HUES48 (cell line): ENCODE results near the gene COQ8B.
A peak's percentile ranks its signal among the peaks of the same experiment; 100 is the strongest.

Experiments used
- H3K27ac ChIP-seq: one replicate; pipeline ENCODE4 v1.7.0; 2013; ENCODE audit warnings: low read depth, low read length, inconsistent platforms
- H3K27me3 ChIP-seq: 2 replicates; pipeline ENCODE4 v1.6.1; 2013; ENCODE audit warnings: mild to moderate bottlenecking, low read length; ENCODE audit not compliant: control insufficient read depth, insufficient read depth
- H3K36me3 ChIP-seq: 2 replicates; pipeline ENCODE4 v1.6.1; 2013; ENCODE audit warnings: low read length; ENCODE audit not compliant: control insufficient read depth, insufficient read depth
- H3K4me1 ChIP-seq: 2 replicates; pipeline ENCODE4 v1.6.1; 2013; ENCODE audit warnings: mild to moderate bottlenecking, low read length; ENCODE audit not compliant: control insufficient read depth, insufficient read depth
- H3K4me3 ChIP-seq: 2 replicates; pipeline ENCODE4 v1.5.1; 2013; ENCODE audit warnings: mild to moderate bottlenecking, low read depth, low read length
- H3K9ac ChIP-seq: 2 replicates; pipeline ENCODE4 v1.6.1; 2013; ENCODE audit warnings: mild to moderate bottlenecking, low read depth, low read length, moderate library complexity
- H3K9me3 ChIP-seq: 2 replicates; pipeline ENCODE4 v1.6.1; 2013; ENCODE audit warnings: low read length; ENCODE audit not compliant: control insufficient read depth, insufficient read depth

Gene COQ8B

DNA sequence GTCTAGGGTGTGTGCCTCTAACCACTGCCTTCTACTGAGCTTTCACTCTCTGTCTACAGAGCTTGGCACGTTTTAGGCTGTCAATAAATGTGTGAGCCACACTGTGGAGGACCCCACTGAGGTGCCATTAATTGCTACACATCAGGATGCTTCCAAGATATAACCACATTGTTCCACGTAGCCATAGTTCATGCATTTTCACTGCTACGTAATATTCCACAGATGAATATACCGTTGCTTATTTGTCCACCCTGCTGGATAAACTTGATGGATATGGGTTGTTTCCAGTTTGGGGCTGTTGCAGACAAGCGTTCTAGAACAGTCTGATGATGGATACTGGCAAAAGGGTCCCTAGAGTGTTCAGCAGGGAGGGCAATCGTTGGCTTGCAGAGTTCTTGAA, 14.9 kb downstream of the COQ8B start:
- Histone ChIP-seq H3K27me3 (no peaks in the 10 kb centered on the region), H3K27ac (no peak overlapping the region), H3K9ac (no peak overlapping the region), H3K4me3 (no peak overlapping the region), H3K36me3 (peaks cover 58% of the 10 kb centered on the region), H3K9me3 (no peaks in the 10 kb centered on the region), H3K4me1 (no peaks in the 10 kb centered on the region; the same call in 1 of the 2 replicates)

DNA sequence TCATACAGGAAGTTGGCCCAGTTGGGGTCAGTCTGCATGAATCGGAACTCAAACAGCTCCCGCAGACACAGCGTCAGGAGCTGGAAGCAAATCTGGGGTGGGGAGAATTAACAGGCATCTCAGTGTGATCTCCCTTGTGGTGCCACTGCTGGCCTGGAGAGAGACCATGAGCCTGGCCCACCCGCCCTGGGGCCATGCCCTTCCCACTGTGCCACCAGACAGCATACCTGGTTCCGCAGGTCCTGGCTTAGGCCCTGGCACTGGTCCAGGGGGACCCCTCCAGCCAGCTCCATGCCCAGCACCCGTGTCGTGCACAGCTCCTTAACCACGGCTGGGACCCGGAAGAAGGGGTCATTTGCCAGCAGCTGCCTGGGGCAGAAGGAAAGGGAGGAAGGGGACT, 16.6 kb downstream of the COQ8B start:
- H3K36me3 ChIP-seq: peaks cover 61% of the 10 kb centered on the region
- no peak overlapping the region for H3K4me3 ChIP-seq
- no peaks in the 10 kb centered on the region; the same call in 1 of the 2 replicates for H3K4me1 ChIP-seq
- no peak overlapping the region for H3K27ac ChIP-seq
- H3K9ac ChIP-seq: no peak overlapping the region
- H3K9me3 ChIP-seq: no peaks in the 10 kb centered on the region
- H3K27me3 ChIP-seq: no peaks in the 10 kb centered on the region

DNA sequence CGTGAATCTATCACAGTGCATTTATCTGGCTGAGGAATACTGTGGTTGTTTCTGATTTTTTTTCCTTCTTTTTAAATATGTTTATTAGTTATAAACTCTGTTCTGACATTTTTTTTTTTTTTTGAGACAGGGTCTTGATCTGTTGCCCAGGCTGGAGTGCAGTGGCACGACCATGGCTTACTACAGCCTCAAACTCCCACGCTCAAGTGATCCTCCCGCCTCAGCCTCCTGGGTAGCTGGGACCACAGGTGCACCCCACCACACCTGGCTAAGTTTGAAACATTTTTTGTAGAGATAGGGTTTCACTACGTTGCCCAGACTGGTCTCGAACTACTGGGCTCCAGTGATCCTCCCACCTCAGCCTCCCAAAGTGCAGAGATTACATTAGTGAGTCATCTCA, 19.7 kb downstream of the COQ8B start:
- Histone ChIP-seq H3K27ac (no peak overlapping the region), H3K9me3 (no peaks in the 10 kb centered on the region), H3K4me3 (no peak overlapping the region), H3K9ac (no peak overlapping the region), H3K27me3 (no peaks in the 10 kb centered on the region), H3K36me3 (peaks cover 60% of the 10 kb centered on the region), H3K4me1 (peaks cover 3% of the 10 kb centered on the region; the same call in 1 of the 2 replicates)

DNA sequence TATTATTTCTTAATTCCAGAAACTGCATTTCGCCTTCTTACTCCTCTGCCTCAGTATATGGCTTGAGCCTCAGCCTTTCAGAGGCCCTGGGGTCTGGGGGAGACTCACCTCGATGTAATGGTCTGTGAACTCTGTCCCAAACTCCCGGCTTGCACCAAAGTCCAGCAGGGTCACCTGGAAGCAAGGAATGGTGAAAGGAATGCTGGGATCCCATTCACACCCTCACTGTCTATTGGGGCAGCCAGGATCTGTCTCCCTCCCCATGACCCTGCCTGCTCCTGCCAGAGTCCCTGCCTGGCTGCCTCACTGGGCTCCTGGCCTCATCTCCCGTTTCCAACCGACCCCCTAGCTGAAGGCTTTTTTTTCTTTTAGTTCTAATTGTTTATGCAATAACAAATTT, 20.8 kb downstream of the COQ8B start:
- H3K27me3 ChIP-seq: no peaks in the 10 kb centered on the region
- no peak overlapping the region for H3K4me3 ChIP-seq
- peaks cover 49% of the 10 kb centered on the region for H3K36me3 ChIP-seq
- no peak overlapping the region for H3K9ac ChIP-seq
- H3K9me3 ChIP-seq: no peaks in the 10 kb centered on the region
- peaks cover 9% of the 10 kb centered on the region; the same call in 1 of the 2 replicates for H3K4me1 ChIP-seq
- H3K27ac ChIP-seq: no peak overlapping the region

DNA sequence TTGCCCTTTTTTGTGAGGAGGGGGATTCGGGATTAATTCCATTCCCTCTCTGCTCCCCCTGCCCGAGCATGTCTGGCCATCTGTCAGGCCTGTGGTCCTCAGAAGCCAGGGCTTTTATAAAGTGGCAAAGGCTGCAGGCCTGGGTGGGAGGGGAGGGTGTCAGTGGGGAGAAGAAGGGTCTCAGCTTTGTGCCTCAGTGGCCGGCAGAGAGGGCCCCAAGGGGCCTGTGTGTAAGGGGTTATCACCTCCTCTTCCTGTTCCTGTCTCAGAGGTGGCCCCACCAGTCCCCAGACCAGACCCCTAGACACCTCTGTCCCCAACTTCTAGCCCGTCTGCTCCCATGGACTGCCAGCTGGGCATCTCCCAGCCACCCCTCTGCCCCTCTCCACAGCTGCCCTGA, 22.8 kb downstream of the COQ8B start:
- Histone ChIP-seq H3K9ac (no peak overlapping the region), H3K27ac (no peak overlapping the region), H3K4me1 (peaks cover 13% of the 10 kb centered on the region), H3K9me3 (no peaks in the 10 kb centered on the region), H3K36me3 (peaks cover 36% of the 10 kb centered on the region), H3K27me3 (no peaks in the 10 kb centered on the region), H3K4me3 (no peak overlapping the region)

DNA sequence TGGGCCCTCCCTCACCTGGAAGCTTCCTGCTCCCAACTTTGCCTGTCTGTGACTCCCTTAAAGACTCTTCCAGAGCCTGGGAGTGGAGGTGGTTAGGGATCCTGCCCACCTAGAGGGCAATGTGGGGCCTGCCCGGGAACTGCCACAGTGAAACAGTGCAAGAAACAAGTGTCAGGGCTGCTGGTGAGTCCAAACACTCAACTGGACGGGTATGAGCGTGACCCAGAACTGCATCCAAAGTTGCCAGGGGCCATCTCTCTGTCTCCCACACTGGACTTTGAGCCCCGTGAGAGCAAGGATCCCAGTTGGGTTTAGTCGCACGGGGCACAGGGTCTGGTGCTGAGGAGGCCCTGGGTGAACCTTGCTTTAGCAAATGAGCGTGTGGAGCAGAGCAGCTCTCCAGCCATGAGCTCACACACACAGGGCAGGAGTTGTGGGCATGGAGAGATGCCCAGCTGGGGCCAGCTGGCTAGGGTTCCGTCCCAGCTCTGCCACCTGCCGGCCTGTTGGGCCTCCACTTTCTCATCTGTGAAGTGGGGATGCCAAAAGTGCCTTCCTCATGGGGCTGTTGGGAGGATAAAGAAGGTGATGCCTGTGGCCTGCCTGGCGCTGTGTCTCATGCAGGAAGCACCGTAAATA, 23.4 kb downstream of the COQ8B start:
- H3K27ac ChIP-seq: no peak overlapping the region
- H3K27me3 ChIP-seq: no peaks in the 10 kb centered on the region
- no peak overlapping the region for H3K4me3 ChIP-seq
- no peak overlapping the region for H3K9ac ChIP-seq
- peaks cover 36% of the 10 kb centered on the region for H3K36me3 ChIP-seq
- H3K9me3 ChIP-seq: no peaks in the 10 kb centered on the region
- peaks cover 15% of the 10 kb centered on the region for H3K4me1 ChIP-seq

DNA sequence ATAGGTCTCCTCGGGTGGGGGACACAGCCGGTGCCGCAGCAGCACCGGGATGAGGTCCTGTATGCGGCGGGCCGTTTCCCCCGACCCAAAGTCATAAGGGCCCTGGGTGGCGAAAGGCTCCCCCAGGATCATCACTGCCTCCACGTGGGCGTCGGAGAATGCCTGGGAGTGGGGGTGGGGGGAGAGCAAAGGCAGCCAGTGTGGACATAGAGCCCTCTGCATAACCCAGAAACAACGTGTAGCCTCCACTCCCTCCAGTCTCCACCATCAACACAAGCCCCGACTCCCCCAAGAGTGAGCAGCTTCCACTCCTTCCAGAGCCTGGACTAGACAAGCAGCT, 24.5 kb downstream of the COQ8B start:
- Histone ChIP-seq H3K4me1 (peaks cover 15% of the 10 kb centered on the region), H3K27me3 (no peaks in the 10 kb centered on the region), H3K27ac (peak overlapping the region; percentile 95), H3K4me3 (no peak overlapping the region), H3K9me3 (no peaks in the 10 kb centered on the region), H3K9ac (no peak overlapping the region), H3K36me3 (peaks cover 36% of the 10 kb centered on the region)

DNA sequence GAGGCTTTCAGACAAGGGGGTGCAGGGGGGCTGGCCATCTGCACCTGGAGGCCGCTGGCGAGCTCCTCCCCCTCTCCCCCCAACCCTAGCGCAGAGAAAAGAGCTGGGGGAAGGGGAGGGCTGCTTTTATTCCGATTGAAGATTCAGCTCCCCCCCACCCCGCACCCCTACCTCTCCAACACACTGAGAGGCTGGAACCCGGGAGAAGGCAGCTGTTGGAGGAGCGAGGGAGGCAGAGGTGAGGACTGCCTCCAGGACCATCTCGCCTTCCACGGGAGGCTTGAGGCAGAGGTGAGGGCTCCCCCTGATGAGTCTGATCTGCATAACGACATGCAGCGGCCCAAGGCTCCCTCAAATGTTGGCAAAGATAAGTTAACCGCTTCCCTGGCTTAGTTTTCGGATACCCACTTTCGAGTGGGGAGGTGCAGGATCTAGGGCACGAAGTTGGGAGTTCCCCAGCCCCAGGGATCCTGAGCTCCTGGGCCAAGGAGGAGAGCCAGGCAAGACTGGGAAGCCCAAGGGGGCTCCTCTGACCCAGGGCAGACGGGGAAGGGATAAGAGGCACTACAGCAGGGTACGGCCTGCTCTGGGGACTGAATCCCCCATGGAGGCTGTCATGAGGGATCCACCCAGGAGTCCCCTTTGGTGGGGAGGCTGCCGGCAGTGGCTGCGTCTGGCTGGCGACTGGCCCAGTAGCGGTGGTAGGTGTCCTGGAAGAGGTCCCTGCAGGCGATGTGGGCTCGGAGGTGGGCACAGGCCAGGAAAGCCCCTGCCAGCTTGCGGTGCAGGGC, 25.1 kb downstream of the COQ8B start:
- H3K27me3 ChIP-seq: no peaks in the 10 kb centered on the region
- H3K9ac ChIP-seq: peak overlapping the region; percentile 80; the same call in 1 of the 2 replicates
- peaks cover 15% of the 10 kb centered on the region for H3K4me1 ChIP-seq
- H3K9me3 ChIP-seq: no peaks in the 10 kb centered on the region
- H3K36me3 ChIP-seq: peaks cover 36% of the 10 kb centered on the region
- peak overlapping the region; percentile 95 for H3K27ac ChIP-seq
- peak overlapping the region; percentile 67; the same call in 1 of the 2 replicates for H3K4me3 ChIP-seq

DNA sequence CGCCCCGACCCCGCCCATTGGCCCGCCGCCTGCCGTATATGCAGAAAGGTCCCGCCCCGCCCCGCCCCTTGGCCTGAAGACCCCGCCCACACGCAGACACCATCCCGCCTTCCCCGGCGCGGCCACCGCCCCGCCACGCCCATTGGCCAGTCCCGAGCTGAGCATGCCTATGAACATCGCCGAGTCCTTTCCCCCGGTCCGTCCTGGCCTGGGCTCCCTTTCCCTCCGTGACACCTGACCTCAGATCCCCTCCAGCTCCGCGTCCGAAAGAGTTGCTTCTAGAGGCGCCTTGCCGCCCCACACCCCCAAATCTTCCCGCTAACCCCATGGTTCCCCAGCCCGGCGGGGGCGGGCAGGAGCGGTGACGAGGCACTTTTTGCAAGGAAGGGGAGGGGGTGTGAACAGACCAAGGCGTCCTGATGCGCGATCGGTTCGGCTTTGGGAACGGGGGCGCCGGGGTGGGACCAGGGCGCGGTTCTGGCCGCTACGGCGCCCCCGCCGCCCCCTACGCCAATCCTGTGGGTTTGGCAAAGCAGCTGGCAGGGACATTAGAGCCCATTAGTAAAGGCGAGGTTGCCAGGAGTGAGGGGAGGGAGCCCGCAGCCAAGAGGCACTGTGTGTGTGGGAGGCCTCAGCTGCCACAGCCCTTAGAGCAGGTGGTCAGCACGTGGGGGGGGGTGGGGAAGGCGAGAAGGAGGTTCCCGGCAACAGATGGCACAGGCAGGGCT, 25.8 kb downstream of the COQ8B start:
- Histone ChIP-seq H3K27ac (peak overlapping the region; percentile 95), H3K9ac (peak overlapping the region; percentile 80), H3K4me1 (peaks cover 15% of the 10 kb centered on the region), H3K9me3 (no peaks in the 10 kb centered on the region), H3K36me3 (peaks cover 36% of the 10 kb centered on the region), H3K27me3 (no peaks in the 10 kb centered on the region), H3K4me3 (peak overlapping the region; percentile 67)

DNA sequence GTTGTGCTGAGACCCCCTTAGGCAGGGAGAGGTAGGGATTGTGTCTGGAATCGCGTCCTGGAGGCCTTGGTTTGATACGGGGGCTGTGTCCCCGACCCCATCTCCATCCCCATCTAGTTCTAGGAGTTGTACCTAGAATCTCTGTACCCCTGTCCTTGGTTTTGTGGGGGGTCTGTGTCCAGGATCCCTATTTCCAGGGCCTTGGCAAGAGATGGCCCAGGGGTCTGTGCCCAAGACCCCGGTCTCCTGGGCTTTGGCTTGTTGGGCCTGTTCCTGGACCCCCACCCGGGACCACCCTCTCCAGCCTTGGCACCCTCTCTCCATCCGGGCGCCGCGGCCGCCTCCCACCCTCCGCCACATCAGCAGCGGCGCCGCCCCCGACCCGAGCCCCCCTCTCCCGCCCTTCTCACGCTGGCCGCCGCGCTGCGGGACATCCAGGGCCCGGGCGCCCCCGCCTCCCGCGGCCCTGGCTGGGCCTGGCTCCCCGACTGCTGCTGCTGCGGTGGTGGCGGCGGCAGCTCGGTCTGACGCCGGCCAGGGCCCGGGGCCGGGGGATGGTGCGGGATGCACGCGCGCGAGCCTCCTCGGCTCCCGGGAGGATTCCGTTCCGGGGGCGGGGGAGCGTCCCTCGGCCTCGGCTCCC, 26.5 kb downstream of the COQ8B start, which contains the start of gene NUMBL:
Gene NUMBL (minus strand): TSS at position 602 of the 643 bp plus-strand sequence. CDS start 168 bp downstream, at position 434.
- H3K9me3 ChIP-seq: no peaks in the 10 kb centered on the region
- H3K4me3 ChIP-seq: peak within 1 kb of the TSS; percentile 67
- H3K27ac ChIP-seq: peak within 1 kb of the TSS; percentile 95
- H3K27me3 ChIP-seq: no peaks in the 10 kb centered on the region
- H3K9ac ChIP-seq: peak within 1 kb of the TSS; percentile 80
- peaks cover 36% of the 10 kb centered on the region for H3K36me3 ChIP-seq
- peaks cover 15% of the 10 kb centered on the region for H3K4me1 ChIP-seq
